GM12878 (cell line): Measurements from ENCODE around the gene TSC2. TPM values are rescaled to one million over a fixed set of nuclear protein-coding genes. Genes with fewer than 3 reads are reported as not detected.
"Not testable (repeated sequence)": the region's sequence is repeated elsewhere in the genome, so short reads cannot be mapped to it uniquely, and the experiment has no call there.

Experiments used
- ATAC-seq: fragments of 200-7000 bp; cut with Tn5 transposase; 3 replicates; pipeline ENCODE4 v1.9.1; 2020; ENCODE audit warnings: mild to moderate bottlenecking, moderate library complexity
- BruUV-seq: library from RNA; stranded (reverse); fragments of 400-500 nt; replicated peaks from 2 replicates; lab custom pipeline; 2021; lab: Mats Ljungman, UMichigan
- CTCF ChIA-PET: fragments of 300-600 bp; sonication (Branson Sonifier 250); formaldehyde crosslinking; extraction: SDS; loops from one replicate; lab custom pipeline; 2021; ENCODE audit warnings: inconsistent platforms; lab: Yijun Ruan, JAX
- POLR2A ChIA-PET: fragments of 350-600 bp; formaldehyde crosslinking; extraction: SDS; loops from one replicate; lab custom pipeline; 2021; ENCODE audit warnings: inconsistent platforms; lab: Charles Lee
- RAD21 ChIA-PET: fragments of 300-600 bp; sonication (Branson Sonifier 250); formaldehyde crosslinking; loops from one replicate; lab custom pipeline; 2023; ENCODE audit warnings: antibody characterized with exemption; ENCODE audit not compliant: unreplicated experiment; lab: Charles Lee
- SMC1A ChIA-PET: fragments of 300-600 bp; sonication (Branson Sonifier 250); formaldehyde crosslinking; loops from one replicate; lab custom pipeline; 2023; ENCODE audit not compliant: unreplicated experiment, uncharacterized antibody; lab: Charles Lee
- DNase-seq: peaks from one replicate; pipeline ENCODE4 v3.0.0-alpha.2; 2011; ENCODE audit warnings: low read depth, low spot score
- FAIRE-seq: peaks from 3 replicates; lab custom pipeline; 2011; peaks lifted over from hg19 to GRCh38; lab: Jason Lieb, UNC
- H2AFZ ChIP-seq: 2 replicates; pipeline ENCODE4 v1.6.0; 2011; ENCODE audit warnings: low read depth, low read length, control low read depth; ENCODE audit not compliant: control insufficient read depth
- H3K27ac ChIP-seq: 2 replicates; pipeline ENCODE4 v1.5.1; 2011; ENCODE audit warnings: control low read depth; ENCODE audit not compliant: control insufficient read depth, insufficient read depth
- H3K27me3 ChIP-seq, 2 experiments: replicated peaks in 1 of 2; 2 replicates each; pipeline versions ENCODE4 v1.6.0 to v1.6.1; 2011; ENCODE audit warnings: low read length in 1 of 2; ENCODE audit not compliant: control insufficient read depth in 2 of 2, insufficient read depth in 2 of 2
- H3K36me3 ChIP-seq, 2 experiments: 2 replicates each; pipeline ENCODE4 v1.5.1; 2011; ENCODE audit warnings: low read length in 1 of 2; ENCODE audit not compliant: control insufficient read depth in 2 of 2, insufficient read depth in 2 of 2
- H3K4me1 ChIP-seq: 2 replicates; pipeline ENCODE4 v1.6.1; 2011; ENCODE audit warnings: mild to moderate bottlenecking, low read length, moderate library complexity, mixed read lengths; ENCODE audit not compliant: control insufficient read depth, insufficient read depth
- H3K4me2 ChIP-seq: 2 replicates; pipeline ENCODE4 v1.6.0; 2011; ENCODE audit warnings: control low read depth; ENCODE audit not compliant: control insufficient read depth, insufficient read depth
- H3K4me3 ChIP-seq: fragments of 200-600 bp; sonication (generic); 2 replicates; pipeline ENCODE4 v1.5.1; 2016
- H3K79me2 ChIP-seq: 2 replicates; pipeline ENCODE4 v1.6.0; 2011; ENCODE audit warnings: low read length; ENCODE audit not compliant: control insufficient read depth, insufficient read depth
- H3K9ac ChIP-seq: 2 replicates; pipeline ENCODE4 v1.8.0; 2011; ENCODE audit warnings: low read length, control low read depth, mixed read lengths; ENCODE audit not compliant: control insufficient read depth, insufficient read depth
- H3K9me3 ChIP-seq: replicated peaks from 3 replicates; pipeline ENCODE4 v1.5.1; 2011; ENCODE audit warnings: mild to moderate bottlenecking, low read length; ENCODE audit not compliant: control insufficient read depth, insufficient read depth
- H4K20me1 ChIP-seq: 2 replicates; pipeline ENCODE4 v1.6.0; 2011; ENCODE audit not compliant: control insufficient read depth, insufficient read depth
- WGBS: methylation state at CpG from one replicate; pipeline ENCODE4 v1.1.6; 2016; ENCODE audit warnings: low lambda C conversion rate; ENCODE audit not compliant: insufficient replicate concordance, insufficient coverage; ENCODE audit errors: missing lambda C conversion rate; 5-methylcytosine and 5-hydroxymethylcytosine counted together
- in situ Hi-C: fragments of 300-500 bp; cut with MboI; formaldehyde crosslinking; loops from 9 replicates; pipeline ENCODE4 v1.14.3; 2018; ENCODE audit warnings: mixed read lengths
- intact Hi-C: fragments of 100-400 bp; cut with micrococcal nuclease; formaldehyde crosslinking; loops from one replicate; pipeline ENCODE4 v1.14.2; 2022; ENCODE audit not compliant: unreplicated experiment
- polyA plus RNA-seq, 11 experiments: library from polyadenylated mRNA; depleted of rRNA in 4 of 11; unstranded in 6 of 11; stranded (reverse) in 5 of 11; fragments of >200 nt; fragmentation: Nextera tagmentation in 4 of 11; fragmentation: Illumina TruSeq in 1 of 11; extraction: Ambion mirVana in 4 of 11; extraction: Trizol in 1 of 11; gene quantifications; 1 replicate in 1 of 11; 2 replicates in 10 of 11; pipeline versions ENCODE4 v1.2.1 to v1.2.3, GENCODE V29; 2011 to 2016; ENCODE audit warnings: inconsistent platforms in 2 of 11, missing spikeins in 2 of 11, low read depth in 1 of 11
- total RNA-seq, 4 experiments: library from RNA; depleted of rRNA in 3 of 4; stranded (reverse); fragments of >200 nt in 3 of 4; fragmentation: Illumina TruSeq in 1 of 4; extraction: Trizol in 1 of 4; gene quantifications; 2 replicates each; pipeline versions ENCODE4 v1.2.1 to v1.2.3, GENCODE V29; 2013 to 2021

TSC2 gene
- total and polyA plus RNA-seq, 10 of the 15 experiments (the other 5 are each of a cell fraction or from before 2014, with no cell fraction given): 1.6 to 77.0 (median 21.6) TPM

GRCh38 chr16:2124377-2124693 lies 76.5 kb downstream of the TSC2 start:
- intact Hi-C loops, CTCF ChIA-PET: not testable (repeated sequence)

GRCh38 chr16:2124694-2125444 lies 77.1 kb downstream of the TSC2 start:
- H3K79me2 ChIP-seq, CTCF ChIA-PET, H3K4me1 ChIP-seq, DNase-seq, in situ Hi-C loops, H2AFZ ChIP-seq, FAIRE-seq, H3K9me3 ChIP-seq, H4K20me1 ChIP-seq, H3K4me3 ChIP-seq, H3K27me3 ChIP-seq, SMC1A ChIA-PET, H3K36me3 ChIP-seq, intact Hi-C loops, POLR2A ChIA-PET, RAD21 ChIA-PET, H3K27ac ChIP-seq, ATAC-seq, H3K4me2 ChIP-seq, H3K9ac ChIP-seq, BruUV-seq: not testable (repeated sequence)
- WGBS: 61% methylated on average over 28 of the region's 37 CpGs

More at GRCh38 chr16:2124377-2124693, 76.5 kb downstream of the TSC2 start:
- H3K4me3 ChIP-seq, ATAC-seq, H3K36me3 ChIP-seq, DNase-seq, FAIRE-seq, H3K4me1 ChIP-seq, H3K79me2 ChIP-seq, H3K9ac ChIP-seq, POLR2A ChIA-PET, BruUV-seq, in situ Hi-C loops, RAD21 ChIA-PET, SMC1A ChIA-PET, H2AFZ ChIP-seq, H3K27me3 ChIP-seq, H3K9me3 ChIP-seq, H3K27ac ChIP-seq, H4K20me1 ChIP-seq, H3K4me2 ChIP-seq: not testable (repeated sequence)
- WGBS: 87% methylated on average over 11 of the region's 11 CpGs

- RAD21 ChIA-PET, SMC1A ChIA-PET, FAIRE-seq, DNase-seq, BruUV-seq, H3K4me3 ChIP-seq, H3K27me3 ChIP-seq, H3K27ac ChIP-seq, H4K20me1 ChIP-seq, H3K79me2 ChIP-seq, in situ Hi-C loops, H3K9ac ChIP-seq, CTCF ChIA-PET, H3K4me2 ChIP-seq, intact Hi-C loops, ATAC-seq, H3K36me3 ChIP-seq, POLR2A ChIA-PET, H2AFZ ChIP-seq, H3K4me1 ChIP-seq, H3K9me3 ChIP-seq: not testable (repeated sequence)
- 90% methylated on average over 10 of the region's 11 CpGs for WGBS
These were observed 77.8 kb downstream of the TSC2 start for GRCh38 chr16:2125609-2126008.

- H3K9ac ChIP-seq, BruUV-seq, H3K4me2 ChIP-seq: not testable (repeated sequence)
These were observed 78.5 kb downstream of the TSC2 start for GRCh38 chr16:2126161-2126743.

More at GRCh38 chr16:2126161-2126743, 78.5 kb downstream of the TSC2 start:
- in situ Hi-C loops, ATAC-seq, H2AFZ ChIP-seq, H3K4me1 ChIP-seq, H3K9me3 ChIP-seq, CTCF ChIA-PET, intact Hi-C loops, H3K27ac ChIP-seq, H3K36me3 ChIP-seq, H4K20me1 ChIP-seq, POLR2A ChIA-PET, H3K27me3 ChIP-seq, H3K4me3 ChIP-seq, H3K79me2 ChIP-seq, RAD21 ChIA-PET, SMC1A ChIA-PET, FAIRE-seq, DNase-seq: not testable (repeated sequence)
- 72% methylated on average over 20 of the region's 21 CpGs for WGBS
